Measurements from ENCODE around the gene RAD51B. TPM values are rescaled to one million over a fixed set of nuclear protein-coding genes. Genes with fewer than 3 reads are reported as not detected.
A peak's percentile ranks its signal among the peaks of the same experiment; 100 is the strongest.

Gene RAD51B
- total and polyA plus RNA-seq, 2 of the 13 experiments (the other 11 are each of a cell fraction or from before 2014, with no cell fraction given): 7.0 to 9.5 TPM

GRCh38 chr14:68181519-68182326, 362.1 kb downstream of the RAD51B start (continued):
- TF ChIP-seq ZNF574 (CRISPR knock-in tag; IDR thresholded peaks at IDR 0.05) (no peak), PRPF4 (IDR thresholded peaks at IDR 0.05; ENCODE audit: low read depth, low read length, poor library complexity, severe bottlenecking) (no peak), RARA (CRISPR knock-in tag; IDR thresholded peaks at IDR 0.05) (peak; percentile 66), GLI4 (CRISPR knock-in tag; IDR thresholded peaks at IDR 0.05; ENCODE audit: borderline replicate concordance) (no peak), ZNF205 (CRISPR knock-in tag; IDR thresholded peaks at IDR 0.05) (no peak), NCOA2 (CRISPR knock-in tag; IDR thresholded peaks at IDR 0.05) (peak; percentile 29; the same call in 1 of the 2 replicates)

- ChIA-PET CTCF (ENCODE audit: low intra/inter-chr PET ratio, low total read pairs) (no interaction called here), POLR2A (interaction anchor here (1.4 to 2.2 kb wide), 2 partner anchors 8 to 10 kb away, joined by 4 to 5 read pairs; no protein-coding TSS in a partner anchor)
- Histone ChIP-seq H3K9ac (ENCODE audit: insufficient read depth, low read depth, low read length) (no peak overlapping the region), H2AFZ (ENCODE audit: low read length) (no peak overlapping the region), H3K4me3 (replicated peaks in 1 of 3; ENCODE audit: insufficient read depth in 1 of 3, low read depth in 2 of 3, low read length in 3 of 3) (no peak overlapping the region), H3K27ac (ENCODE audit: extremely low read length, insufficient read depth, low read length) (no peak overlapping the region), H4K20me1 (ENCODE audit: insufficient read depth, low read length) (no peaks in the 10 kb centered on the region), H3K9me3 (ENCODE audit: low read length) (no peaks in the 10 kb centered on the region), H3K4me2 (ENCODE audit: low read depth, low read length) (no peak overlapping the region), H3K27me3 (ENCODE audit: control insufficient read depth in 1 of 2, insufficient read depth in 2 of 2, low read length in 2 of 2) (no peaks in the 10 kb centered on the region), H3K79me2 (ENCODE audit: insufficient read depth, low read length) (no peaks in the 10 kb centered on the region), H3K4me1 (ENCODE audit: insufficient read depth, low read length) (peaks cover 24% of the 10 kb centered on the region), H3K36me3 (replicated peaks in 1 of 2; ENCODE audit: control insufficient read depth in 1 of 2, insufficient read depth in 2 of 2, low read length in 2 of 2) (no peaks in the 10 kb centered on the region)
- FAIRE-seq: no peak
- 96% methylated on average over 5 of the region's 5 CpGs for WGBS (ENCODE audit: low lambda C conversion rate)
- intact Hi-C loops (cut with micrococcal nuclease; ENCODE audit: unreplicated experiment): no loop called here
- in situ Hi-C loops (cut with HindIII; ENCODE audit: extremely low pct_ligation_motif_present, low pct_unique_long_range_greater_than_20kb): no loop called here
- ATAC-seq: no peak
- no TSS peak for BruUV-seq (replicated peaks)
- DNase-seq (ENCODE audit: low spot score): no peak
- TF ChIP-seq NR0B2 (CRISPR knock-in tag; IDR thresholded peaks at IDR 0.05) (no peak), RELA (CRISPR knock-in tag; IDR thresholded peaks at IDR 0.05) (no peak), ZSCAN12 (CRISPR knock-in tag; IDR thresholded peaks at IDR 0.05) (no peak), EEA1 (CRISPR knock-in tag; IDR thresholded peaks at IDR 0.05; ENCODE audit: borderline replicate concordance) (no peak), TRAFD1 (CRISPR knock-in tag; IDR thresholded peaks at IDR 0.05; ENCODE audit: borderline replicate concordance) (no peak), JDP2 (CRISPR knock-in tag; IDR thresholded peaks at IDR 0.05; ENCODE audit: borderline replicate concordance) (no peak), KDM6A (CRISPR knock-in tag; IDR thresholded peaks at IDR 0.05; ENCODE audit: low read depth) (no peak), ZNF510 (CRISPR knock-in tag; IDR thresholded peaks at IDR 0.05; ENCODE audit: low read depth) (no peak)
- TF ChIP-seq, protein P1, sequence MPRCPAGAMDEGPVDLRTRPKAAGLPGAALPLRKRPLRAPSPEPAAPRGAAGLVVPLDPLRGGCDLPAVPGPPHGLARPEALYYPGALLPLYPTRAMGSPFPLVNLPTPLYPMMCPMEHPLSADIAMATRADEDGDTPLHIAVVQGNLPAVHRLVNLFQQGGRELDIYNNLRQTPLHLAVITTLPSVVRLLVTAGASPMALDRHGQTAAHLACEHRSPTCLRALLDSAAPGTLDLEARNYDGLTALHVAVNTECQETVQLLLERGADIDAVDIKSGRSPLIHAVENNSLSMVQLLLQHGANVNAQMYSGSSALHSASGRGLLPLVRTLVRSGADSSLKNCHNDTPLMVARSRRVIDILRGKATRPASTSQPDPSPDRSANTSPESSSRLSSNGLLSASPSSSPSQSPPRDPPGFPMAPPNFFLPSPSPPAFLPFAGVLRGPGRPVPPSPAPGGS (CRISPR knock-in tag; IDR thresholded peaks at IDR 0.05): no peak
Observed at GRCh38 chr14:68182492-68182891, 362.9 kb downstream of the RAD51B start.

Measured in HepG2 (cell line).